ENCODE data around the gene ATP6V0E2.
"Not testable (repeated sequence)": the region's sequence is repeated elsewhere in the genome, so short reads cannot be mapped to it uniquely, and the experiment has no call there.

ATP6V0E2 gene

DNA sequence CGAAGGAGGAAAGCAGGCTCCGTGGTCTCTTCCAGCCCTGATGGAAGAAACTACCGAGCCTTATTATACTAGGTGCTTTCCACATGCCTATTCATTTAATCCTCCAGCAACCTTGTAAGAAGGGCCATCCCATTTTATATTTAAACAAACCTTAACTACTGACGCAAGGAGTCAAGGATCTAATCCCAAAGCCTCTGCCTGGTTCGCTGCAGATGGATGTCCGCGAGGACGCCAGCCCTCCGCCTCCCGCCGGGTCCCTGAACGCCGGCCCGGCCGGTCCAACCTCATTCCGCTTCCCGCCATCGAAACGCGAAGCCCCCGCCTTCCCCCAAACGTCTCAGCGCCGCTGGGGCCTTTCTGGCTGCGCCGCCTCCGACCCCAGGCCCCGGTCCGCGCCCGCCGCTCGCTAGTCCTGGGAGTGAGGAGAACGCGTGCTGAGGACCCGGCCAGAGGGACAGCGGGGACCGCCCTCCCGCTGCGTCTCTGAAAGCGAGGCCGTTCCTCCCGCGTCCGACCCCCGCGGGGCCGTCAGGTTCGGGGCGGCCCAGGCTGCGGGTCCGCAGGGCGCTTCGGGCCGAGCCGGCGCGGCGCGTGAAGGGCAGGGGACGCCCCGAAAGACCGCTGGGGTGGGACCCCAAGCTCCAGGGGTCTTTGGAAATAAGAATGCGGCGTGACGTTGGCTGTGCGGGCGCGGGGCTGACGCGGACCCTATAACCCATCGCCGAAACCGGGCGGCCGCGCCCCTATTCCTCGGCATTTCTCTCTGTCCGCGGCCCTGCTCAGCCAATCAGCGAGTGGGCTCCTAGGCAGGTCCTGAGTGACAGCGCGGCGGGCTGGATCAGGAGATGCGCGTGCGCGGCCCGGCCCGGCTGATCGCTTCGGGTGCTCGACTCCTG is at the start of gene ATP6V0E2:
Gene ATP6V0E2, plus strand, starts transcription at position 896 of the 896 bp plus-strand sequence. CDS start 97 bp downstream, outside the sequence.
- peak; percentile 47 for FAIRE-seq

DNA sequence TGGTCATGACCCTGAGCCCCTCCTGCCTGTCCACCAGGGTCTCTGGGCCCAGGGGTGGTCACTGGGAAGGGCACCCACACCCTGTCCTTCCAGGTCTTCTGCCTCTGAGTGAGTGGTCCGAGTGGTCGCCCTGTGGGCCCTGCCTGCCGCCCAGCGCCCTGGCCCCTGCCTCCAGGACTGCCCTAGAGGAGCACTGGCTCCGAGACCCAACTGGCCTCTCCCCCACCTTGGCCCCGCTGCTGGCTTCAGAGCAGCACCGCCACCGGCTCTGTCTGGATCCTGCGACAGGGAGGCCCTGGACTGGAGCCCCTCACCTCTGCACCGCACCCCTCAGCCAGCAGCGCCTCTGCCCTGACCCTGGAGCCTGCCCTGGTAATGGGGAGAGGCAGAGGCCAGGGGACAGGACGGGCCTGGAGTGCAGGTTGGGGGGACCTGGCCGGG is 49.4 kb upstream of the ATP6V0E2 start:
- no peak for FAIRE-seq

DNA sequence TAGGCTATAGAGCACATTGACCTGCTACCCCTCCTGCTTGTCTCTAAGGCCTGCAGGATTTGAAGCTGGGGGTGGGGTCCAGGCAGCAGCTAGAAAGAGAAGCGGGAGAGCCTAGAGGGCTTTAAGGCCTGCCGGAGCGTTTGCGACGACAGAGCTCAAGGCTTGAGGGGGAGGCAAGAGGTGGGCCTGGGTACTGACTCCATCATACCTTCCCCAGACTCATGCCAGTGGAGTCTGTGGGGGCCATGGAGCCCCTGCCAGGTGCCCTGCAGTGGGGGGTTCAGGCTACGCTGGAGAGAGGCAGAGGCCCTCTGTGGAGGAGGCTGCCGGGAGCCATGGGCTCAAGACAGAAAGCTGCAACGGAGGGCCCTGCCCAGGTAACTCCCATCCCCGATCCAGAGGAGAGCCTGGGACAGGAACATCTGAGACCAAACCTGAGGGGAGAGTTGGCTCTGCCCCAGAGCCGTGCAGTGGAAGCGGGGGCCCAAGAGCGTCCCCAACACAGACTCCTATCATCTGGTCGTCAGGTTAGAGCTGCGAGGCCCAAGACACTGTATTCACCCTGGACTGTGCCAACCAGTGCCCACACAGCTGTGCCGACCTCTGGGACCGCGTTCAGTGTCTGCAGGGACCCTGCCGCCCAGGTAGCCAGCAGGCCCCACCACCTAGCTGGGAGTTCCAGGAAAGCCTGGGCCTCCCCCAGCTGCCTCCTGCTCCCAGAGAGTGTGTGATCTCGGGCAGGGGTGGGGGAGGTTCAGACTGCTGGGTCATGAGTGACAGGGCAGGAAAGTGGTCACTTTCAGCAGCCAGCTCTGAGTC is 48.8 kb upstream of the ATP6V0E2 start:
- FAIRE-seq = no peak

DNA sequence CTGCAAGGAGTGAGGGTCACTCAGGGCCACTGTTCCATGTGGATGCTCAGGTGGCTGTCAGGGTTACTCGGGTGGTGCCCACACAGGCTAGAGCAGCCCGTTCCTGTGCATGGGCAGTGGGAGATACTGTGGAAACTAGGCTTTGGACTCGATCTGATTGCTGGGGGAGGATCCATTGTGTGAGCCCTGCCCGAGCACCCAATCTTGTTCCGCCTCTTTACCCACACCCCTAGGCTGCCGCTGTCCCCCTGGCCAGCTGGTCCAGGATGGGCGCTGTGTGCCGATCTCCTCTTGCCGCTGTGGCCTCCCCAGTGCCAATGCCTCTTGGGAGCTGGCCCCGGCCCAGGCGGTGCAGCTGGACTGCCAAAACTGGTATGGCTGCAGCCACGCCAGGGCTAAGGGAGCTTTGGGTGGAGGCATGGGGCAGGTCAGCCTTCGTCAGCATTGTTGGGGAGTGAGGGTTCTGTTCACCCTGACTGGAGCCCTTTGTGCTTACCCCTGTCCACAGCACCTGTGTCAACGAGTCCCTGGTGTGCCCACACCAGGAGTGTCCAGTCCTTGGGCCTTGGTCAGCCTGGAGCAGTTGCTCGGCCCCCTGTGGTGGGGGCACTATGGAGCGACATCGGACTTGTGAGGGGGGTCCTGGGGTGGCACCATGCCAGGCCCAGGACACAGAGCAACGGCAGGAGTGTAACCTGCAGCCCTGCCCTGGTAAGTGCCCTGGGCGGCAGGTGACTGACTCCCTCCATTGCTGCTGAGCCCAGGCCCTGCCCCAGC is 48.0 kb upstream of the ATP6V0E2 start:
- FAIRE-seq = no peak

DNA sequence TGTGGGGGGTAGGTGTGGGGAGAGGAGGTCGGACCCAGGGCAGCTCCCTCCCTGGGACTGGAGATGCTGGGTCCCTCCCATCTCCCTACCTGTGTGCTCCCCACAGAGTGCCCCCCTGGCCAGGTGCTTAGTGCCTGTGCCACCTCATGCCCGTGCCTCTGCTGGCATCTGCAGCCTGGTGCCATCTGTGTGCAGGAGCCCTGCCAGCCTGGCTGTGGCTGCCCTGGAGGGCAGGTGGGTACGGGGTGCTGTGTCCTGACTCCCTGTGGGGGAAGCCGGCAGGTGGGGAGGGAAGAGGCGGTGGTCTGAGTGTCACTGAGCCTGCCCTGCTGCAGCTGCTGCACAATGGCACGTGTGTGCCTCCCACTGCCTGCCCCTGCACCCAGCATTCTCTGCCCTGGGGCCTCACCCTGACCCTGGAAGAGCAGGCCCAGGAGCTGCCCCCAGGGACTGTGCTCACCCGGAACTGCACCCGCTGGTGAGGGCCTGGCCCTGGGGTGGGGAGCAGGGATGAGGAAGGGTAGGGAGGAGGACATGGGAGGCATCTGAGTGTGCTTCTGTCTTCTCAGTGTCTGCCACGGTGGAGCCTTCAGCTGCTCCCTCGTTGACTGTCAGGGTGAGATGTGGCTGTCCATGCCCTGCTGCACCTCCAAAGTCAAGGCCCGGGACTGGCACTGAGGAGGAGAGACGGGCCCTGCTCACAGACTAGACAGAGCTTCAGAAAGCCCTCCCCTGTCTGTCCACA is 47.3 kb upstream of the ATP6V0E2 start:
- no peak for FAIRE-seq

DNA sequence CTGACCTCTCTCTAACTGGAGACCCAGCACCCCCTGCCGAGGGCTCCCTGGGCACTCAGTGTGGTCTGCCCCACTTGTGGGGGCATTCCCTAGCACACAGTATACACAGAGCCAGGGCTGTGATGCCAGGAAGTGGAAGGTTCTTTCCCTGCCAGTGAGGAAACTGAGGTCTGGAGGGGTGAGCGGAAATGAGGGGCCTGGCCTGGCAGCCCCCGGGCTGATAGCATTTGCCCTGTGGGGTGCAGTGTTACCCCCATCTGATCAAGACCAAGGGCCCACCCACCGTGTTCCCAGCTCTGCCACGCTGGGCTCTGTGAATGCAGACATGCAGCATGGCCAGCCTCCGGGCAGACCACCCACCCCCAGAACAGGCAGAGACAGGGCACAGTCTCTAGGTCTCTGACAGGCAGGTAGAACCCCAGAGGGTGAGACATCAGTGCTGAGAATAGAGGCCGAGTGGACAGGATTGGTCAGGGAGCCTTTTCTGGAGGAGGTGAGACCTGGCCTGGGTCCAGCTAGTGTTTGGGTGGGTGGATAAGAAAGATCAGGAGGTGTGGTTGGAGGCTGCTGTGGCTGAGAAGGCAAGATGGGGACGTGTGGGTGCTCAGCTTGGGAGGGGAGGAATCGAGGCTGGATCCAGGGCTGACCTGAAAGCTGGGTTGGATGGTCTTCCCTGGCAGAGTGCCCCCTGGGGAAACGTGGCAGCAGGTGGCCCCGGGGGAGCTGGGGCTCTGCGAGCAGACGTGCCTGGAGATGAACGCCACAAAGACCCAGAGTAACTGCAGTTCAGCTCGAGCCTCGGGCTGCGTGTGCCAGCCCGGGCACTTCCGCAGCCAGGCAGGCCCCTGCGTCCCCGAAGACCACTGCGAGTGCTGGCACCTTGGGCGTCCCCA is 46.4 kb upstream of the ATP6V0E2 start:
- FAIRE-seq = no peak

DNA sequence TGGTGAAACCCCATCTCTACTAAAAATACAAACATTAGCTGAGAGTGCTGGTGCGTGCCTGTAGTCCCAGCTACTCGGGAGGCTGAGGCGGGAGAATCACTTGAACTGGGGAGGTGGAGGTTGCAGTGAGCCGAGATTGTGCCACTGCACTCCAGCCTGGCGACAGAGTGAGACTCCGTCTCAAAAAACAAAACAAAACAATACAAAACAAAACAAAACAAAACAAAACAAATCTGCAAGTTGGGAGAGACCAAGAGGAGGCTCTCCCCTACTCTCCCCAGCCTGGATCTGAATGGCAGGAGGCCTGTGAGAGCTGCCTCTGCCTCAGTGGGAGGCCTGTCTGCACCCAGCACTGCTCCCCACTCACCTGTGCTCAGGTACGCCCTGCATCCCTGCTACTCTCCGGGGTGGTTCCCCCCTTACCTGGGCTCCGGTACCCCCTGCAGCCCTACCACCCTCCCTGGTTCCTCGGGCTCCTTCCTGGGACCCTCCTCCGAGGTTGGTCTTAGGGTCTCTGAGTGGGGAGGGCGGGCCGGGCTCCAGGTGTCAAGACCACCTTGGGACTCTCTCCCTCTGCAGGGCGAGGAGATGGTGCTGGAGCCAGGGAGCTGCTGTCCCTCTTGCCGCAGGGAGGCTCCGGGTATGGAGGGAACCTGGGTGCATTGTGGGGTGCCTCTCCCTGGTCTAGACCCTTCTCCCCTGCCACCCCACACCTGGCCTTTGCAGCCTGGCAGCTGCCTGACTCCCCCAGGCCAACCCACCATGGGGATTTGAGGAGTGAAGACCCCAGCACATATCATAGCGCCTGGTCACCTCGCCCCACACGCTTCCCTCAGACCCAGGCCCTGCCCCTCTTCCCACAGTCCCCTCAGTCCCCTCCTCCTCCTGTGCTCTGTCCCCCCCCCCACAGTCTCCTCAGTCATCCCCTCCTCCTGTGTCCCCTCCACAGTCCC is 45.1 kb upstream of the ATP6V0E2 start:
- FAIRE-seq = no peak

DNA sequence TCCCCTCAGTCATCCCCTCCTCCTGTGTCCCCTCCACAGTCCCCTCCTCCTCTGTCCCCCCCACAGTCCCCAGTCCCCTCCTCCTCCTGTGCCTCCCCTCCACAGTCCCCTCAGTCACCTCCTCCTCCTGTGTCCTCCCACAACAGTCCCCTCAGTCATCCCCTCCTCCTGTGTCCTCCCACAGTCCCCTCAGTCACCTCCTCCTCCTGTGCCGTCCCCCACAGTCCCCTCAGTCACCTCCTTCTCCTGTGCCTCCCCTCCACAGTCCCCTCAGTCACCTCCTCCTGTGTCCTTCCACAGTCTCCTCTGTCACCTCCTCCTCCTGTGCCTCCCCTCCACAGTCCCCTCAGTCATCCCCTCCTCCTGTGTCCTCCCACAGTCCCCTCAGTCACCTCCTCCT is 43.2 kb upstream of the ATP6V0E2 start:
- FAIRE-seq = not testable (repeated sequence)

DNA sequence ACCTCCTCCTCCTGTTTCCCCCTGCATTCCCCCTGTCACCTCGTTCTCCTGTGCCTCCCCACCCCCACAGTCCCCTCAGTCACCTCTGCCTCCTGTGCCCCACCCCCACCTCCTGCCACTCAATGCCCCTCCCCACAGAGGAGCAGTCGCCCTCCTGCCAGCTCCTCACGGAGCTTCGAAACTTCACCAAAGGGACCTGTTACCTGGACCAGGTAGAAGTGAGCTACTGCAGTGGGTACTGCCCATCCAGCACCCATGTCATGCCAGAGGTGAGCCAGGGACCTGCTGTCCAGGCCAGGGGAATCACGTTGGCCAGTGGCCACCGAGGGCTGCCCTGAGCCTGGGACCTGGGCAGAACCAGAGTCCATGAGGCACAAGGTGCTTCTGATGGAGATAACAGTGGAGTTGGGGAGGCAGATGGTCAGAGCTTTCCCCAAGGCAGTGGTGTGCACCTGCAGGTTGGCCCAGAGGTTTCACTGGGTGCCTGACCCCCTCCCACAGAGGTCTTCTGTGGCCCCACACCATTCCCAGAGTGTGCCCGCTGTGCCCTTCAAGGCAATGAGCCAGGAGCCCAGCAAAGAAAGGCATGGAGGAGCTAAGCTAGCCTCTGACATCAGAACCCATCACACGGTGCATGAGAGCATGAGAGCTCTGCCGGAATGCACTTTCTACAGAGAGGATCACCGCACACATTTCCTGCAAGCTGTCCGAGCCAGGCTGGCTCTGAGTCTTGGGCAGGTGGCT is 42.6 kb upstream of the ATP6V0E2 start:
- no peak for FAIRE-seq

DNA sequence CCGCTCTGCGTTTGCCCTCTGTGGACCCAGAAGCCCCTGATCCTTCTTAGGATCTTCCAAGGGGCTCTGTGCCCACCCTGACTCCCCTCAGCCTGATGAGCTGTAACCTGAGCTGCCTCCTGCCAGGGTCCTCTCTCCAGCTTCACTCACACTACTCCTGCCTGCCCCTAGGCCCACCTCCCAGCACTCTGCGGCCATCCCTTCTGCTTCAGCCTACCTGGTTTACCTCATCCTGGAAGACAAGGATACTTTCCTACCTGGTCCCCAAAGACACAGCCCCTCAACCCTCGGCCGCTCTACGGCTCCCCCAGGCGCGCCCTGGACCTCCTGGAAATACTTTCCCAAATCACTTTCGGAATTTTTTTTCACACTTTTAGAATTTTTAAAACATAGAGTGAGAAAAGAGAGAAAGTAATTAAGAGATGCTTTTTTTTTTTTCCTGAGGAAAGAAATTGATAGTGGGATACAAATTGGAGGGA is 42.0 kb upstream of the ATP6V0E2 start:
- no peak for FAIRE-seq

DNA sequence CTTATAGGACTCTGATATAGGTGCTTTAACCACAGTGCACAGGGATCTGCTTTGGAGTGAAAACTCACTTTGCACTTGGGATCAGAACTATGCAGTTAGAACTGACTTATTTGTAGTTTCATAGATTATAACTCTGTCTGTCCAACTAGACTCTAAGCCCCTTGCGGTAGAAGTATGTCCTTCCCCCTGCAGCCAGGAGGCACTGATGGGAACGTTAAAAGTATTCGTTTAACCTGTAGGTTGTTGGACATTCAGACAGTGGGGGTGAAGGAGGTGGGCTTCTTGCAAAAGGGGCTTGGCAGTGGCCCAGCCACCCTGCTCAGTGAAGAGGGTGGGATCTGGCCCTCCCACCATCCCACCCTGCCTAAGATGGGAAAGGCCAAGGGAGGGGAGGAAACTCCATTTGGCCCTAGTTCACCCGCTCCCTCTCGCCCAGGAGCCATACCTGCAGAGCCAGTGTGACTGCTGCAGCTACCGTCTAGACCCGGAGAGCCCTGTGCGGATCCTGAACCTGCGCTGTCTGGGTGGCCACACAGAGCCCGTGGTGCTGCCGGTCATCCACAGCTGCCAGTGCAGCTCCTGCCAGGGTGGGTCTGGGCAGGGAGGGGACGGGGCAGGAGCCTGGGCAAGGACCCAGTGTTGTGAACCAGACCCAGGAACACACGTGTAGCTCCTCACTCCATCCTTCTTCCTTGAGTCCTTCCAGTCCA is 41.3 kb upstream of the ATP6V0E2 start:
- FAIRE-seq = no peak

DNA sequence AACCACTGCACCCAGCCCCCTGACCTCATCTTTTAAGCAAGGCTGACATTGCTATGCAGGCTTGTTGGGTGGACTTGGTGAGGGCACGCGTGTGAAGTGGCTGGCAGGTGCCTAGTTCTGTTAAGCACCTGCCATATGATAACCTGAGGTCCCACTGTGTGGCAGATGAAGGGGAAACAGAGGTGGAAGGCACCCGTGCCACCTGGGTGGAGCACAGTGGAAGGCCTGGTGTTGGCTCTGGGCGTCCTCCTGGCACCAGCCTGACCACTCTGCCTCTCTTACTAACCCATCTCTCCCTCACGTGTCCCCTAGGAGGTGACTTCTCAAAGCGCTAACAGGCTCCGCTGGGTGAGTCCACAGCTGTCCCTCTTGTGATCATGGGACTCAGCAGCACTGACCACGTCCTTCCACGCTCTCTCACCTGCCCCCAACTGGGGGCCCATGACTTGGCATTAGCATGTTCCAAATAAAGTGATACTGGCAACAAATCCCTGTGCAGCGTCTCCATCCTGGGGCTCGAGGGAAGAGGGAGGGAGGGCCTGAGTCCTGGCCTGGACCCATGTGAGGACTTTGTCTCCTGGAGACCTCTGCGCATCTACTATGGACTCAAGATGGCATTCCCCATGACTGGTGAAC is 40.2 kb upstream of the ATP6V0E2 start:
- FAIRE-seq = no peak

DNA sequence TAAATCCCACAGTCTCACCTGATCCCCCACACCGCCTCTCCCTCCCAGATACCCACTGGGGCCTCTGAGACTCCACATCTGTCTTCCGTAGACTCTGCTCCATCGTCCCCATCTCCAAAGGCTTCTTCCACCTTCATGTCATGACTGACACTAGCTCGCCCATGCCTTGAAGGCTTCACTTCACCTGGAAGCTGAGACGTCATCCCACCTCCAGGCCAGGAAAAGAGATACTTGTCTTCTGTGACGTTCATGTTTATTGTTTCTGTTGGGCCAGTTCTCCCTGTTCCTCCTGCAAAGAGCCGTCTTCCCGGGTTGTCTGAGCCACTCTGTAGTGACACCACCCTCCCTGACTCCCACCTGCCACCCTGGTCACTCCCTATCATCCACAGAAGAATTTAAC is 39.2 kb upstream of the ATP6V0E2 start:
- FAIRE-seq = no peak

DNA sequence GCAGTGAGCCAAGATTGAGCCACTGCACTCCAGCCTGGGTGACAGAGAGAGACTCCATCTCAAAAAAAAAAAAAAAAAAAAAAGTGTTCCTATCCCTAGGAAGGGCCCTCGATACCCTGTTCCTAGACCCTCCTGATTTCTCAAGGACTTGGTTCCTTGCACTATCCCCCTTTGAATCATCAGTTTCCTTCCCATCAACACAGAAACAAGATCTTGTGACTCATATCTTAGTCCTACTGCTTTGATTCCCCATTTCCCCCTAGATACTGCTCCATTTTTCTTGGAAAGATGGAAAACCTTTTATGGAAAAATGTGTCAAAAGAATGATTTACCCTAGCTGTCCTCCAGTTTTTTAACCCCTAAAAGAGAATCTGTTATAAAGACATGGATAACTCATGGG is 37.3 kb upstream of the ATP6V0E2 start:
- FAIRE-seq = no peak

DNA sequence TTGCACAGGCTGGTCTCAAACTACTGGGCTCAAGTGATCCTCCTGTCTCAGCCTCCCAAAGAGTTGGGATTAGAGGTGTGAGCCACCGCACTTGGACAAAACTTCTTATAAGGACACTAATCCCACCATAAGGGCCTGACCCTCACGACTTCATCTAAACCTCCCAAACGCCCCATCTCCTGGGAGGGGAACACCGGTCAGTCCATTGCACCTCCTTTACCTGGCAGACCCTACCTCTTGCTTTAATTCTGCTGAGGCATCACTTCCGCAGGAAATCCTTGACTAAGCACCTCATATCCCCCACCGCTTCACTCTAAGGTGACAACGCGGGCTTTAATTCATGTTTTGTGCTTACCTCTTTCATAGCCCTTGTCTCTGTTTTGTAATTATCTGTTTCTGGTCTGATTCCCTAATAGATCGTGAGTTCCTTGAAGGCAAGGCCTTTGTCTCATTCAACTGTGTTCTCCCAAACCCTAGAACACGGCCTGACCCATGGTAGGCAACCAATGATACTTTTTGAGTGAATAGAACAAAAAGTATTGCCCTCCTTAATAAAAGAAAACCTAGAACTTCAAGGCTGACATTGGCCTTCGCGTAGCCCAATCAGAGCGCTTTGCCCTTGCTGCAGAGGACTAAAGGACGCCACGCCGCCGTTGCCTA is 36.1 kb upstream of the ATP6V0E2 start:
- FAIRE-seq = no peak

DNA sequence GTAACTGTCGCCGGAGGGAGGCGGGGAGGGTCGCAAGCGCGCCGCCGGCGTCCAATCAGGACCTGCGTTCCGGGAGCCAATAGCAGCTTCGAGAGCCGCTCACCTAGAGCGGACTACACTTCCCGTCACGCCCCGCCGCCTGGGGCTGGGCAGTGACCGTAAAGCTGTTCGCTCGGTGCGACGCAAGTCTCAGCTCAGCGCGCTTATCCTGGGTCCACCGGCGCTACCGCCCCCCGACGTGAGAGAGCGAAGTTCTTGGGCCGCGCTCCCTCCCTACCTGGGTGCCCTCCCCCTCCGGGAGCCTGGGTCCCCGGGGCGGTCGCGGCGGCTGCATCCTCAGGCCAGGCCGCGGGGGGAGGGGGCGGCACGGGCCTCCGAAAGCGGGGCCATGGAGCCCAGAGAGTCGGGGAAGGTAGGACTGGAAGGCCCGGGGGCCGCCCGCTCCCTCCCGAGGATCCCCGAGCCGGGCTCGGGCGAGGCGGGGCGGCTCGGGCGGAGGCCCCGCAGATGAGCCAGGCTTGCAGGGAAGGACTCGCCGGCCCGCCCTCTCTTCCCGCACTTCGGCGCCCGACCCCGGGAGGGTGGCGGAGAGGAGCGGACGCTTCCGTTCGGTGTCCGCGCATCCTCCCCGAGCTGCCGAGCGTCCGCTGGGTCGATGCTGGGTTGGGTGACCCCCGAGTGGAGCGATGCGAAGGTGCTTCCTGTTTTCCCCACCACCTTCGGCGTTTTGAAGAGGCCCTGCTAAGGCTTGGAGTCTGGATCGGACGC is 35.4 kb upstream of the ATP6V0E2 start, which contains the start of gene ZNF862:
Gene ZNF862, plus strand, starts transcription at position 152 of the 768 bp plus-strand sequence. Its CDS starts 237 bp downstream, at position 389.
- FAIRE-seq = peak; percentile 98
